ENCODE measurements around the gene POLR2H. TPM values are rescaled to one million over a fixed set of nuclear protein-coding genes. Genes with fewer than 3 reads are reported as not detected.

POLR2H gene
- polyA plus RNA-seq, 4 donors: 124 to 346 (median 204) TPM

DNA sequence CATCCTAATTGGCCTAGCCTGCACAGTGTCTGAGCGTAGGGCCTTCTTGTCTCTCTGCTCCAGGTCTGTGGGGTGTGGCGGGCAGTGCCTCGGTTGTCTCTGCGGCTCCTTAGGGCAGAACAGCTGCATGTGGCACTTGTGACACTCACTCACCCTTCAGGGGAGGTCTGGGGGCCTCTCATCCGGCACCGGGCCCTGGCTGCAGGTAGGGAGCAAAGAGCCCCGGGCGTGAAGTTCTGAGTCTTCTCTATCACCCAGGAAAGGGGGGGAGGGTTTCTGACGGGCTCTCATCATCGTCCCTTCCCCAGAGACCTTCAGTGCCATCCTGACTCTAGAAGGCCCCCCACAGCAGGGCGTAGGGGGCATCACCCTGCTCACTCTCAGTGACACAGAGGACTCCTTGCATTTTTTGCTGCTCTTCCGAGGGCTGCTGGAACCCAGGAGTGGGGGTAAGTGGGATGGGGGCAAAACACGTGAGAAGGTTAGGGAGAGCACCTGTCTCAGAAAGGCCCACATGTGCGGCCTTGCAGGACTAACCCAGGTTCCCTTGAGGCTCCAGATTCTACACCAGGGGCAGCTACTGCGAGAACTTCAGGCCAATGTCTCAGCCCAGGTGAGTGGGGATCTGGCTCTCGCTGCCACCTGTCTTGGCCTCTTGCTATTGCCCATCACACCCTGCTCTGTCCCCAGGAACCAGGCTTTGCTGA lies 21.0 kb downstream of the POLR2H start:
- no peaks in the 10 kb centered on the region for H3K9me3 ChIP-seq (ENCODE audit: control insufficient read depth in 2 of 2, insufficient read depth in 1 of 2, low read depth in 1 of 2, low read length in 1 of 2)
- H3K27me3 ChIP-seq (ENCODE audit: control insufficient read depth in 3 of 3, insufficient read depth in 3 of 3, low read length in 3 of 3): peaks cover 15 to 58% (median 19%) of the 10 kb centered on the region in 3 donors
- no peak overlapping the region for H3K4me3 ChIP-seq (ENCODE audit: low read depth in 1 of 3, low read length in 3 of 3)
- H3K4me1 ChIP-seq (ENCODE audit: control insufficient read depth in 3 of 3, insufficient read depth in 2 of 3, low read depth in 1 of 3, low read length in 2 of 3): peaks cover 0 to 16% (median 0%) of the 10 kb centered on the region in 3 donors
- 72 to 86% (median 78%) methylated on average over 16 of the region's 16 CpGs for WGBS, 3 donors
- peaks cover 0 to 3% (median 0%) of the 10 kb centered on the region in 3 donors for H3K36me3 ChIP-seq (ENCODE audit: control insufficient read depth in 3 of 3, insufficient read depth in 2 of 3, low read depth in 1 of 3, low read length in 3 of 3)
- no peak overlapping the region for H3K27ac ChIP-seq (ENCODE audit: low read depth in 1 of 3, low read length in 2 of 3)
- FAIRE-seq (no peak), DNase-seq (no peak)

DNA sequence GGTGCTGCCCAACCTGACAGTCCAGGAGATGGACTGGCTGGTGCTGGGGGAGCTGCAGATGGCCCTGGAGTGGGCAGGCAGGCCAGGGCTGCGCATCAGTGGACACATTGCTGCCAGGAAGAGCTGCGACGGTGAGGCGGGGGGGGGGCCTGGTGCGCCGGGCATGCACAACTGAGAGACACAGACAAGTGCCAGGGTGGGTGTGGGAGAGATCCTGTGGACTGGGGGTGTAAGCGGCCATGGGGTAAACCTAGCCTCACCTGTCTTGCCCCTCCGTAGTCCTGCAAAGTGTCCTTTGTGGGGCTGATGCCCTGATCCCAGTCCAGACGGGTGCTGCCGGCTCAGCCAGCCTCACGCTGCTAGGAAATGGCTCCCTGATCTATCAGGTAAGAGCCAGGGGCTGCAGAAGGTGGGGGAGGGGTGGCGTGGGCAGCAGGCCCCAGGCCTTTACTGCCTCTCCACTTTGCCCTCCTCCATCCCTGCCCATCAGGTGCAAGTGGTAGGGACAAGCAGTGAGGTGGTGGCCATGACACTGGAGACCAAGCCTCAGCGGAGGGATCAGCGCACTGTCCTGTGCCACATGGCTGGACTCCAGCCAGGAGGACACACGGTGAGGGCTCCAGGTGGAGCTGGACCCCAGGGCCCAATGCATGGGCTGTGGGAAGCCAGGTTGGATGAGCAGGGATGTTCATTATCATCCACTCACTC lies 21.7 kb downstream of the POLR2H start:
- Histone ChIP-seq H3K9me3 (ENCODE audit: control insufficient read depth in 2 of 2, insufficient read depth in 1 of 2, low read depth in 1 of 2, low read length in 1 of 2) (no peaks in the 10 kb centered on the region), H3K27me3 (ENCODE audit: control insufficient read depth in 3 of 3, insufficient read depth in 3 of 3, low read length in 3 of 3) (peaks cover 14 to 51% (median 16%) of the 10 kb centered on the region in 3 donors), H3K36me3 (ENCODE audit: control insufficient read depth in 3 of 3, insufficient read depth in 2 of 3, low read depth in 1 of 3, low read length in 3 of 3) (peaks cover 0 to 5% (median 0%) of the 10 kb centered on the region in 3 donors), H3K4me1 (ENCODE audit: control insufficient read depth in 3 of 3, insufficient read depth in 2 of 3, low read depth in 1 of 3, low read length in 2 of 3) (peaks cover 0 to 12% (median 0%) of the 10 kb centered on the region in 3 donors), H3K4me3 (ENCODE audit: low read depth in 1 of 3, low read length in 3 of 3) (no peak overlapping the region), H3K27ac (ENCODE audit: low read depth in 1 of 3, low read length in 2 of 3) (no peak overlapping the region)
- 79 to 86% (median 79%) methylated on average over 14 to 15 of the region's 15 CpGs for WGBS, 3 donors
- no peak for DNase-seq
- FAIRE-seq: no peak

DNA sequence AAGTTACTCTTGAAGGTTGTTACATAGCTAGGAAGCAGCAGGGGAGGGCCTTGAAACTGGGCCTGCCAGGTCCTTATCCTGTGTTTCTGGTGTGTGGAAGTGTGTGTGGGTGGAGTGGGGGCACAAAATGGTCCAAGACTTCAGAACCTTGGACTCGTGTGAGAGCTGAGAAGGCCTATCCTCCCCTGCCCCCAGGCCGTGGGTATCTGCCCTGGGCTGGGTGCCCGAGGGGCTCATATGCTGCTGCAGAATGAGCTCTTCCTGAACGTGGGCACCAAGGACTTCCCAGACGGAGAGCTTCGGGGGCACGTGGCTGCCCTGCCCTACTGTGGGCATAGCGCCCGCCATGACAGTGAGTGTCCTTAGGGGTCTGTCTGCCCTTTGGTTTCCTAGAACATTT lies 22.8 kb downstream of the POLR2H start:
- DNase-seq: no peak
- Histone ChIP-seq H3K27ac (ENCODE audit: low read depth in 1 of 3, low read length in 2 of 3) (no peak overlapping the region), H3K9me3 (ENCODE audit: control insufficient read depth in 2 of 2, insufficient read depth in 1 of 2, low read depth in 1 of 2, low read length in 1 of 2) (no peaks in the 10 kb centered on the region), H3K27me3 (ENCODE audit: control insufficient read depth in 3 of 3, insufficient read depth in 3 of 3, low read length in 3 of 3) (peaks cover 8 to 41% (median 13%) of the 10 kb centered on the region in 3 donors), H3K4me1 (ENCODE audit: control insufficient read depth in 3 of 3, insufficient read depth in 2 of 3, low read depth in 1 of 3, low read length in 2 of 3) (peaks cover 0 to 11% (median 0%) of the 10 kb centered on the region in 3 donors), H3K36me3 (ENCODE audit: control insufficient read depth in 3 of 3, insufficient read depth in 2 of 3, low read depth in 1 of 3, low read length in 3 of 3) (peaks cover 0 to 5% (median 0%) of the 10 kb centered on the region in 3 donors), H3K4me3 (ENCODE audit: low read depth in 1 of 3, low read length in 3 of 3) (no peak overlapping the region)
- 74 to 77% (median 76%) methylated on average over 9 of the region's 9 CpGs for WGBS, 3 donors
- FAIRE-seq: no peak

DNA sequence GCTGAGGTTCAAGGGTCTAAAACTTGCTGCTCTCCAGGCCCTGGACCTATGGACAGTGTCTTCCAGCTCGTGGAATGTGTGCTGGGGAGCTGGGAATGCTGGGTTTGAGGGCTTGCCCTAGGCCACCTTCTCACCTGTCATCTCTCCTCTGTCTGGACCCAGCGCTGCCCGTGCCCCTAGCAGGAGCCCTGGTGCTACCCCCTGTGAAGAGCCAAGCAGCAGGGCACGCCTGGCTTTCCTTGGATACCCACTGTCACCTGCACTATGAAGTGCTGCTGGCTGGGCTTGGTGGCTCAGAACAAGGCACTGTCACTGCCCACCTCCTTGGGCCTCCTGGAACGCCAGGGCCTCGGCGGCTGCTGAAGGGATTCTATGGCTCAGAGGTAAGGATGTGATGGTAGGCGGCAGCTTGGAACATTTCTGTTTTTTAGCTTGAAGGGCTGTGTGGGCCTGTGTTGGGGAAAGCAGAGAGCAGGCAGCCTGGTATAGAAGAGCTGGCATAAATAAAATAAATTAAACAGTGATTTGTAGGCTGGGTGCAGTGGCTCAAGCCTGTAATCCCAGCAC lies 23.4 kb downstream of the POLR2H start:
- FAIRE-seq (no peak), DNase-seq (no peak)
- 86 to 94% (median 87%) methylated on average over 8 of the region's 8 CpGs for WGBS, 3 donors

DNA sequence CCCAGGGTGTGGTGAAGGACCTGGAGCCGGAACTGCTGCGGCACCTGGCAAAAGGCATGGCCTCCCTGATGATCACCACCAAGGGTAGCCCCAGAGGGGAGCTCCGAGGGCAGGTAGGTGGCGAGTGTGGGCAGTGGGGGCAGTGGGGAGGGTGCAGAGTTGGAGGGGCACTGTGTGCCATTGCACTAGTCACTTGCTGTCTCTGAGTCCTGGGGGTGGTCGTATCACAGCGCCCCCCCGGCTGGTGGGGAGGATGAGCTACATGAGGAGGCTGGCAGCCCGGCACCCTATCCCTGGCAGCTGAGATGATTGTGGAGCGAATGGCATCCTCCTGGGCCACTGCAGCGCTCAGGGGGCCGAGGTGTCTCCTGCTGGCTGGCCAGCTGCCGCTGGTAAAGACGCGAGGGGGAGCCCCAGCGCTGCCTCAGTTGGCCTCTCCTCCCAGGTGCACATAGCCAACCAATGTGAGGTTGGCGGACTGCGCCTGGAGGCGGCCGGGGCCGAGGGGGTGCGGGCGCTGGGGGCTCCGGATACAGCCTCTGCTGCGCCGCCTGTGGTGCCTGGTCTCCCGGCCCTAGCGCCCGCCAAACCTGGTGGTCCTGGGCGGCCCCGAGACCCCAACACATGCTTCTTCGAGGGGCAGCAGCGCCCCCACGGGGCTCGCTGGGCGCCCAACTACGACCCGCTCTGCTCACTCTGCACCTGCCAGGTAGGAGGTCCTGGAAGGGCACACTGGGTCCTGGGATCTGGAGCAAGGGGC lies 24.7 kb downstream of the POLR2H start:
- Histone ChIP-seq H3K9me3 (ENCODE audit: control insufficient read depth in 2 of 2, insufficient read depth in 1 of 2, low read depth in 1 of 2, low read length in 1 of 2) (no peaks in the 10 kb centered on the region), H3K27ac (ENCODE audit: low read depth in 1 of 3, low read length in 2 of 3) (no peak overlapping the region), H3K36me3 (ENCODE audit: control insufficient read depth in 3 of 3, insufficient read depth in 2 of 3, low read depth in 1 of 3, low read length in 3 of 3) (peaks cover 0 to 5% (median 0%) of the 10 kb centered on the region in 3 donors), H3K27me3 (ENCODE audit: control insufficient read depth in 3 of 3, insufficient read depth in 3 of 3, low read length in 3 of 3) (peaks cover 3 to 33% (median 8%) of the 10 kb centered on the region in 3 donors), H3K4me3 (ENCODE audit: low read depth in 1 of 3, low read length in 3 of 3) (no peak overlapping the region), H3K4me1 (ENCODE audit: control insufficient read depth in 3 of 3, insufficient read depth in 2 of 3, low read depth in 1 of 3, low read length in 2 of 3) (peaks cover 0 to 6% (median 0%) of the 10 kb centered on the region in 3 donors)
- DNase-seq (no peak), FAIRE-seq (no peak)
- 67 to 73% (median 73%) methylated on average over 33 to 37 of the region's 37 CpGs for WGBS, 3 donors

More for the DNA sequence above, 23.4 kb downstream of the POLR2H start:
- H3K27me3 ChIP-seq (ENCODE audit: control insufficient read depth in 3 of 3, insufficient read depth in 3 of 3, low read length in 3 of 3): peaks cover 8 to 38% (median 10%) of the 10 kb centered on the region in 3 donors
- no peaks in the 10 kb centered on the region for H3K9me3 ChIP-seq (ENCODE audit: control insufficient read depth in 2 of 2, insufficient read depth in 1 of 2, low read depth in 1 of 2, low read length in 1 of 2)
- peaks cover 0 to 5% (median 0%) of the 10 kb centered on the region in 3 donors for H3K36me3 ChIP-seq (ENCODE audit: control insufficient read depth in 3 of 3, insufficient read depth in 2 of 3, low read depth in 1 of 3, low read length in 3 of 3)
- no peak overlapping the region for H3K4me3 ChIP-seq (ENCODE audit: low read depth in 1 of 3, low read length in 3 of 3)
- no peak overlapping the region for H3K27ac ChIP-seq (ENCODE audit: low read depth in 1 of 3, low read length in 2 of 3)
- H3K4me1 ChIP-seq (ENCODE audit: control insufficient read depth in 3 of 3, insufficient read depth in 2 of 3, low read depth in 1 of 3, low read length in 2 of 3): peaks cover 0 to 11% (median 0%) of the 10 kb centered on the region in 3 donors

DNA sequence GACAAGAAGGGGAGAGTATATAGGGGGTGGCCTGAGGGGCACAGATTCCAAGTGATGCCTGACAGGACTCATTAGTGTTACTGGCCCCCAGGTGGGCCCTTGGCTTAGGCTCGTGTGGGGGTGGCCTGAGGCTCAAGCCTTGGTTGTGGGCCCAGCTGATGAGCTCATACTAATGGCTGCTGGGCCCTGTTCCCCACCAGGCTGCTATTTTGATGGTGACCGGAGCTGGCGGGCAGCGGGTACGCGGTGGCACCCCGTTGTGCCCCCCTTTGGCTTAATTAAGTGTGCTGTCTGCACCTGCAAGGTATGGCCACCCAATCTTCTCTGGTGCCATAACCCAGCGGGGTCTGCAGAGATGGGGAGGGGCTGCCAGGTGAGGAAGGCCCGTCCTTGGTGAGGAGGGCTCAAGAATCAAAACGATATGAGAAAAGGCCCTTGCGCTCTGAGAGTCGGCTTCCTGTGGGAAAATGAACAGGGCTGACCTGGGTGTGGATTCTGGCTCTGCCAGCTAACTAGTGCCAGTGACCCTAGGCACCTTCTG lies 25.7 kb downstream of the POLR2H start:
- peaks cover 3 to 23% (median 4%) of the 10 kb centered on the region in 3 donors for H3K27me3 ChIP-seq (ENCODE audit: control insufficient read depth in 3 of 3, insufficient read depth in 3 of 3, low read length in 3 of 3)
- H3K9me3 ChIP-seq (ENCODE audit: control insufficient read depth in 2 of 2, insufficient read depth in 1 of 2, low read depth in 1 of 2, low read length in 1 of 2): no peaks in the 10 kb centered on the region
- H3K27ac ChIP-seq (ENCODE audit: low read depth in 1 of 3, low read length in 2 of 3): no peak overlapping the region
- no peaks in the 10 kb centered on the region for H3K4me1 ChIP-seq (ENCODE audit: control insufficient read depth in 3 of 3, insufficient read depth in 2 of 3, low read depth in 1 of 3, low read length in 2 of 3)
- peaks cover 0 to 5% (median 0%) of the 10 kb centered on the region in 3 donors for H3K36me3 ChIP-seq (ENCODE audit: control insufficient read depth in 3 of 3, insufficient read depth in 2 of 3, low read depth in 1 of 3, low read length in 3 of 3)
- H3K4me3 ChIP-seq (ENCODE audit: low read depth in 1 of 3, low read length in 3 of 3): no peak overlapping the region
- FAIRE-seq: no peak
- DNase-seq: no peak
- whole genome bisulfite sequencing, 3 donors: 90 to 93% (median 90%) methylated on average over 12 of the region's 12 CpGs

DNA sequence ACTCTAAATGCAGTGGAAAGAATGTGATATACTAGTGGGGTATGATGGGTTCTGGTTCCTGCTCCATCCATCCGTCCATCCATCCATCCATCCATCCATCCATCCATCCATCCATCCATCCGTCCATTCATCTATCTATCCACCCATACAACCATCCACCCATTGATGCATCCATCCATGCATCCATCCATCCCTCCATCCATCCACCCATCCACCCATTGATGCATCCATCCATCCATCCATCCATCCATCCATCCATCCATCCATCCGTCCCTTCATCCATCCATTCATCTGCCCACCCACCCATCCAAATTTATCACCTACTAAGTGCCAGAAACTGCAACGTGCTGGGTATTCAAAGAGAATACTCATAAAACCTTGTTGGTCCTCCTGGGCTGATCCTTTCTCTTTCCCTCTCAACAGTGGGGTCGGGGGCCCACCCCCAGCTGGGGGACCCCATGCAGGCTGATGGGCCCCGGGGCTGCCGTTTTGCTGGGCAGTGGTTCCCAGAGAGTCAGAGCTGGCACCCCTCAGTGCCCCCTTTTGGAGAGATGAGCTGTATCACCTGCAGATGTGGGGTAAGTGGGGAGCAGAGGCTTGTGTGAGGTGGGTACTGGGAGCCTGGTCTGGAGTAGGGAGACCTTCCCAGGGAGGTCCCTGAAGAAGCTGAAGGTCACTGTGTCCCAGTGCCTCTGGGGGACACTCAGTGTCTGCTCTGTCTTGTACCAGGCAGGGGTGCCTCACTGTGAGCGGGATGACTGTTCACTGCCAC lies 26.8 kb downstream of the POLR2H start:
- DNase-seq (no peak), FAIRE-seq (no peak)
- H3K9me3 ChIP-seq (ENCODE audit: control insufficient read depth in 2 of 2, insufficient read depth in 1 of 2, low read depth in 1 of 2, low read length in 1 of 2): no peaks in the 10 kb centered on the region
- H3K27ac ChIP-seq (ENCODE audit: low read depth in 1 of 3, low read length in 2 of 3): no peak overlapping the region
- 63 to 76% (median 70%) methylated on average over 8 of the region's 8 CpGs for WGBS, 3 donors
- no peak overlapping the region for H3K4me3 ChIP-seq (ENCODE audit: low read depth in 1 of 3, low read length in 3 of 3)
- peaks cover 0 to 13% (median 0%) of the 10 kb centered on the region in 3 donors for H3K27me3 ChIP-seq (ENCODE audit: control insufficient read depth in 3 of 3, insufficient read depth in 3 of 3, low read length in 3 of 3)
- H3K36me3 ChIP-seq (ENCODE audit: control insufficient read depth in 3 of 3, insufficient read depth in 2 of 3, low read depth in 1 of 3, low read length in 3 of 3): peaks cover 0 to 5% (median 0%) of the 10 kb centered on the region in 3 donors
- no peaks in the 10 kb centered on the region for H3K4me1 ChIP-seq (ENCODE audit: control insufficient read depth in 3 of 3, insufficient read depth in 2 of 3, low read depth in 1 of 3, low read length in 2 of 3)
